GM12892 (cell line): ENCODE data around the gene PDE8B. TPM values are rescaled to one million over a fixed set of nuclear protein-coding genes. Genes with fewer than 3 reads are reported as not detected.
A peak's percentile ranks its signal among the peaks of the same experiment; 100 is the strongest.

Source experiments
- DNase-seq: peaks from one replicate; pipeline ENCODE4 v3.0.0; 2011; ENCODE audit not compliant: insufficient read length
- FAIRE-seq: peaks from 2 replicates; lab custom pipeline; 2011; peaks lifted over from hg19 to GRCh38; lab: Jason Lieb, UNC
- POLR2A ChIP-seq: IDR thresholded peaks from 2 replicates; pipeline ENCODE4 v1.6.1; 2011; ENCODE audit warnings: low read depth, low read length, control low read depth
- POLR2AphosphoS5 ChIP-seq: IDR thresholded peaks from 2 replicates; pipeline ENCODE4 v1.6.1; 2011; ENCODE audit warnings: low read depth, low read length, control low read depth
- TAF1 ChIP-seq: IDR thresholded peaks from 2 replicates; pipeline ENCODE4 v1.6.1; 2011; ENCODE audit warnings: low read depth, mild to moderate bottlenecking, control low read depth, low read length, borderline replicate concordance
- polyA plus RNA-seq: library from polyadenylated mRNA; unstranded; fragments of >200 nt; gene quantifications from one replicate; pipeline ENCODE4 v1.2.1, GENCODE V29; 2012; ENCODE audit warnings: missing spikeins, inconsistent platforms; ENCODE audit not compliant: missing spikeins

The PDE8B gene, protein sequence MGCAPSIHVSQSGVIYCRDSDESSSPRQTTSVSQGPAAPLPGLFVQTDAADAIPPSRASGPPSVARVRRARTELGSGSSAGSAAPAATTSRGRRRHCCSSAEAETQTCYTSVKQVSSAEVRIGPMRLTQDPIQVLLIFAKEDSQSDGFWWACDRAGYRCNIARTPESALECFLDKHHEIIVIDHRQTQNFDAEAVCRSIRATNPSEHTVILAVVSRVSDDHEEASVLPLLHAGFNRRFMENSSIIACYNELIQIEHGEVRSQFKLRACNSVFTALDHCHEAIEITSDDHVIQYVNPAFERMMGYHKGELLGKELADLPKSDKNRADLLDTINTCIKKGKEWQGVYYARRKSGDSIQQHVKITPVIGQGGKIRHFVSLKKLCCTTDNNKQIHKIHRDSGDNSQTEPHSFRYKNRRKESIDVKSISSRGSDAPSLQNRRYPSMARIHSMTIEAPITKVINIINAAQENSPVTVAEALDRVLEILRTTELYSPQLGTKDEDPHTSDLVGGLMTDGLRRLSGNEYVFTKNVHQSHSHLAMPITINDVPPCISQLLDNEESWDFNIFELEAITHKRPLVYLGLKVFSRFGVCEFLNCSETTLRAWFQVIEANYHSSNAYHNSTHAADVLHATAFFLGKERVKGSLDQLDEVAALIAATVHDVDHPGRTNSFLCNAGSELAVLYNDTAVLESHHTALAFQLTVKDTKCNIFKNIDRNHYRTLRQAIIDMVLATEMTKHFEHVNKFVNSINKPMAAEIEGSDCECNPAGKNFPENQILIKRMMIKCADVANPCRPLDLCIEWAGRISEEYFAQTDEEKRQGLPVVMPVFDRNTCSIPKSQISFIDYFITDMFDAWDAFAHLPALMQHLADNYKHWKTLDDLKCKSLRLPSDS
- 0.36 TPM for polyA plus RNA-seq

DNA sequence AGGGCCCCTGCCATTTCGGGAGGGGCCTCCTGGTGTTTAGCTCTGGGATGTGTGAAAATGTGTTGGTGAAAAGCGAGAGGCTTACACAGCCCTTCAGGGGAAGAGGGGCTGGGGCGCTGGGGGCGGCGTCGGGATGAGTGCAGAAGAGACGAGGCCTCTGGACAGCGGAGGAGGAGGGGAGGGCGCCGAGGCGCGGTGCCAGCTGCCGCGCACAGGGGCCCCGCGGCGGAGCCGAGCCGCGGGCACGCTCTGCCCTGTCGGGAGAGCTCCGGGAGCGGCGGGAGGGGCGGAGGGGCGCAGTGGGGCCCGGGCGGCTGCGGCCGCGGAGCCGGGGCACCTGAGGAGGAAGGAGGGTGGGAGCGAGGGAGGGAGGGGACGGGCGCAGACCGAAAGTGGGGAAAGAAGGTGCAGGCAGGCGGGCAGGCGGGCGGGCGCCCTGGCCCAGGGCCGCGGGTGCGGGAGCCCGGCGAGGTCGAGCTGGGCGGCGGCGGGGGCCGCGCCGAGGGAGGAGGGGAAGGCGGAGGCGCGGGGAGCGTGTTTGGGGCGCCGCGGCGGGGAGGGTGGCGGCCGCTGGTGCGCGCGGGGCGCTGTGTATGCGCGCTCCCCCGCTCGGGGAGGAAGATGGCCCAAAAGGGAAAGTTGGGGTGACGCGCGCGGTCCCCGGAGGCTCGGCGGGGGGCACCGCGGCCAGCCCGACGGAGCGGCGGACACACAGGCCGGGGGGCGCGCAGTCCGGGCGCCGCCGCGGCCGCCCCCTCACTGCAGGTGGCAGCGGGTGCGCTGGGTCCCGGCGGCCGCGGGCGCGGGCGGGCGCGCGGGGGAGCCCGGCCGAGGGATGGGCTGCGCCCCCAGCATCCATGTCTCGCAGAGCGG, at the start of gene PDE8B:
TSS of gene PDE8B (plus strand) at position 590 of the 873 bp plus-strand sequence. CDS start at position 836, 246 bp downstream.
- peak; percentile 29 for DNase-seq
- no peak for FAIRE-seq
- TF ChIP-seq POLR2A (no peak), TAF1 (no peak), POLR2AphosphoS5 (no peak)

DNA sequence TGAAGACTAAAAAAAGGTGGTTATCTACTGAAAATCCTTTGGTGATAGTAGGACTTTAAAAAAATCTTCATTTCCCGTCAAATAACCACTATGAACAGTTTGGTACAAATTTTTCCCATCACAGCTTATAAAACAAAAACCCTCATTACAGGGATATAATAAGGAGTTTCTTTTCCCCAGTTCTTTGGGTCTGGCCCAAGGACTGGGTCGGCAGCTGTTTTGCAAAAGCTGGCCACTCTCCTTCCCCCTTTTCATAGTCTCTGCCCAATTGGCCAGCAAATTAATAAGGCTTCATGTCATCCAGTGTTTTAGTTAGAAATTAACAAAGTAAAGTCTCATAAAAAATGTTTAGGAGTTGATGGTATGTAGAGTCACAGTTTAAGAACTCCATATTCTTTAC, 47.0 kb upstream of the PDE8B start:
- DNase-seq (no peak), FAIRE-seq (no peak)
- TF ChIP-seq POLR2AphosphoS5 (no peak), TAF1 (no peak), POLR2A (no peak)

DNA sequence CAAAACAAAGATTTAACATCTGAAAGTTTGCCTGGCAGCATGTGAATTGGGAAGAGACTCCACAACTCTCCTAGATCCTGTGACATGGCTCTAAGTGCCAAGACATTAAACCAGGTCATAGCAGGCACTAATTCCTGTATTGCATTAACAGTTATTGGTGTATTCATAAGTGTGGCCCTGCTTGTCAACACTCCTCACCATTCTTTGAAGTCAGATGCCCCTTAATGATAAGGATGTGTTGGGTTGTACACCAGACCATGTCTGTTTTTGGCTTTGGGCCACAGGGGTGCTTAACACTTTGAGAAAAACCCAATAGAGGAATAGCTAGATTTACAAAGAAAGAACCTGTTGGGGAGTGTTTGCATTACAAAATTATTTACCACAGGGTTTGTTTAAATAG, 43.4 kb upstream of the PDE8B start:
- FAIRE-seq (no peak), DNase-seq (no peak)
- TF ChIP-seq POLR2A, result no peak
- no peak for TF ChIP-seq TAF1
- TF ChIP-seq POLR2AphosphoS5, result no peak

DNA sequence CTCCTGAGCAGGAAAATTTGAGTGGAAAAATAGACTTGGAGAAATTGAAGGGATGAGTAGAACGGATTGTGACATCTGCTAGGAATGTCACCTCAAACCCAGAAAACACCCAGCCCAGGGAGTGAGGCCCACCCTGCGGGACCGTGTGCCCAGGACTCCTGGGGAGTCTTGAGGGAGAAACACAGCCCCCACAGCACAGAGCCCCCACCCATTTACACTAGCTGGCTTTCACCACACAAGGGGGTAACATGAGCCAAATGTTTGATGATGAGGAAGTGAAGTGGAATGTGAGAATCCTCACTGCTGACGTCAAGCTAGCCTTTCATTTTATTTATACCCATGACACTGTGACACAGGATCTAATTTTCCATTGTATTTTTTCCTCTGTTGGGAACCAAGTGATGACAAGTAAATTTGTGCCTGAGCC, 42.8 kb upstream of the PDE8B start:
- FAIRE-seq, result no peak
- DNase-seq, result no peak
- no peak for TF ChIP-seq POLR2A
- no peak for TF ChIP-seq TAF1
- no peak for TF ChIP-seq POLR2AphosphoS5

DNA sequence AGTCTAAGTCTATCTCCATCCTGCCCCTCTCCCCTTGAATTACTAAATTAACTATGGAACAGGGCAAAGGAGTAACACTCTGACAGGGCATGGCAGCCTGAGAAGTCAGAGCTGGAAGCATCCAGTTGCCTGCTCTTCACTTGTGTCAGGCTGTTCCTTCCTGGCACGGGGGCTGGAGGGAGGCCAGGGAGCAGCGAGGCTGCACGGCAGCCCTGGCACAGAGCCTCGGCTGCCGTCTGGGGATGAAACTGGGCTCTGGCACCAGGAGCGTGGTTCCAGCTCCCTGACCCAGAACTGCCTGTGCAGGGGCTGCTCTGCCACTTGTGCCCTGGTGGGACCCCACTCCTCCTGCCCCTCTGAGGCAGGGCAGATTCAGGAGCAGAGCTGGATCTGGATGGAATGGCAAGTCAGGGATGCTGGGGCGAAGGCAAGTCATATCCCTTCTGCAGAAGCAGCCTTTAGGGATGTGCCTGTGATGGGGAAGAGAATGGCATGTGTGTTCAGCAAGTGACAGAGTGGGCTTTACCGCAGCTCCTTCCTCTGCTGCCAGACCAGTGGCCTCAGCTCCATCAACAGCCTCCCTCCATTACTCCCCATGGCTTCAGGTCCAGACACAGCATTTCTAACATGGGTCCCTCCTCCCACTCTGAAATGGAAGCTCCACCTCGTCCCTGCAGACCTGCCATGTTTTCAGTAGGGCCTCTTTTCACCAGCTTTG, 42.2 kb upstream of the PDE8B start:
- no peak for TF ChIP-seq POLR2AphosphoS5
- TF ChIP-seq TAF1, result no peak
- no peak for TF ChIP-seq POLR2A
- no peak for DNase-seq
- FAIRE-seq, result no peak

DNA sequence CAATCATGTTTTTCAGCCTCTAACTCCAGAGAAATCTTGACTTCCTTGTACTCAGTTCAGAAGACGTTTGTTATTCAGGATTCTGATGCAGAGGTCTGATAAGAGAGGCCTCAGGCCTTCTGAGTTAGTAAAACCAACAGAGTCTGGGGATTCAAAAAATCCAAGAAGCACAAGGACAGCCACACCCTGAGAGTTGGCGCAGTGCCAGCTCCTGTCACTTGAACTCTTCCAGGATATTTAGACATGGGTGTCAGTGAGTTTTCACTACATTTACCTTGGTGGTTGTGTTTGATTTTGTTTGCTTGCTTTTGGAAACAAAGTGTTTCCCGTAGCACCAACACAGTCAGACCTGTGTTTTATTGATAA, 41.6 kb upstream of the PDE8B start:
- no peak for DNase-seq
- no peak for TF ChIP-seq POLR2AphosphoS5
- TF ChIP-seq TAF1, result no peak
- TF ChIP-seq POLR2A, result no peak
- no peak for FAIRE-seq

DNA sequence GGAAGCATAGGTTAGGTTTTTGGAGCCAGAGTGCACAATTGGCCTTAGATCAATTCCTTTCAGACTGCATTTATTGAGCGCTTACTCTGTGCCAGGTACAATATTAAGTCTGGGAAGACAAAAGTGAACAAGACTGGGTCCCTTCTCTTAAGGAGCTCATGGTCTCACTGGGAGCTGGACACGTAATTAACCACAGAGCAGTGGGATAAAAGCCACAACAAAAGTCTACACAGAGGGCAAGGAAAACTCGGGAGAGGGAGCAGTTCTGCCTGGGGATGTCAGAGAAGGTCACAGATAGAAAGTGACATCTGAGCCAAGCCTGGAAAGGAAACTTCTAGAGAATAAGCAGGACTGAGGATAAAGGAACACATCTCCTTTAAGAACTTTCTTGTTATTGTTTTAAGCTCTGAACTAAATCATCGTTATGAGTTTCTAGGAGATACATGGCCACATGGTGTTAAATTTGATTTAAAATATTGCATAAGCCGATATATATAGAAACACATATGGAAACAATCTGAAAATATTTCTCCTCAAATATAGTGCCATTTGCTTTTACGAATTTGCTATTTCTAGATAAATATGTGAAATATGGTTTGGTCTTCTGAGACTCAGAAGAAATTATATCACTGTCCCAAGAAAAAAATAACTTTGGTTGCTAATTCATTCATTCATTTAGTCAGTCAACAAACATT, 40.1 kb upstream of the PDE8B start:
- FAIRE-seq (no peak), DNase-seq (no peak)
- TF ChIP-seq POLR2A (no peak), POLR2AphosphoS5 (no peak), TAF1 (no peak)

DNA sequence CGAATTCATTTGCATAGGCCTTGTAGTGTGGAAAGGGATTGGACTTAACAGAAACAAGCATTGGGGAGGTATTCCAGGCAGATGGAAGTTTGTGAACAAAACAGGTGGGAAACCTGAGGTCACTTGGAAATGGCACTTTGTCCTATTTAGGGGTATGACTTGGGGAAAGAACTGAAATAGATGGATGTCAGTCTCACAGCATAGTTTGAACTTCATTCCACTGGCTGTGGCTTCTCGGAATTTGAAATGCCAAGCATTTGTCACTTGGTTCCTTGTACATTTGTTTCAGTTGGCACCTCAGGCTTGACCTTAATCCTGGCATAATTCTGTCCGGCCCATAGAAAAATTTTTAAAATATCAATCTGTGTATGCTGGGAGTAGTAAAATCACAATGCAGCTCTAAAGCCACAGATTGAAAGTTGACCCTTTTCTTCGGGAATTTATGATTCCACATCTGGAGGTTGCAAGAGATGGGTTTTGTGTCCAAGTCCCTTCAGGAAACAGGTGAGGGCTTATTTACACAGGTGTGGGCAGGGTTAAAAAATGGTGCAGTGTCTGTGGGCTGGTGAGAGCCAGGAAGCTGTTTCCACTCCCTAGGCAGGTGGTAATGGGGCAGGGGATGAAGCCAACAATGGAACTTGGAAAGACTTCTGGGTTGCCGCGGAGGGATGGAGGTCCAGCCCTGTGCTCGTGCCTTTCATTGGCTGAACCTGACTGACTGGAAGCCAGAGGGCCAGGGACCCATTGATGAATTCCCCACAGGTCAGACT, 39.2 kb upstream of the PDE8B start:
- TF ChIP-seq POLR2AphosphoS5, result no peak
- TF ChIP-seq TAF1, result no peak
- no peak for TF ChIP-seq POLR2A
- DNase-seq (no peak), FAIRE-seq (no peak)

DNA sequence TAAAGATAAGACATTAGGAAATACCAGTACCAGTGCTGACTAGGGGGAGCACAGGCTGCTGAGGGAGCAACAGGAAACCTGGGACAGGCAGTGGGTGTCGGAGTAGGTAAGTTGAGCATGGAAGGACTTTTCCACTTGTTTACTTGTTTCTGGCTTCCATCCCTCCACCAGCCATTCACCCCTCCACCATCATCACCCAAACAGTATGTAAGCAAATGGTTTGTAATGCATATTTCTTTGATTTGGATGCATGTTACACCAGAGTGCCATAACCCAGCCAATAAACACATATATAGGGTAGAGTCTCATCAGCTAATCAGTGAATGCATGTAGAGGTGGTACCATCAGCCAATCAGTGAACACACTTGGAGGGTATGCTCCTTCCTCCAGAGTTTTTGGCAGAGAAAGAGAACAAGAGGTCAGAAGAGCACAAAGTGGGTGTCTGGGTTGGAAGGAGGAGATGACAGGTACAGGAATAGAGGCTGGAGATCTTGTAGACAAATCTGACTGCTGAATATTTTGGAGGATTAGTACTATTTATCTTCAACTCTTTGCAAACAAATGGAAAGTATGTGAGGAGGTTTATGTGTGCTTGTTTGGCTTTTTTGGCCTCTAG, 37.7 kb upstream of the PDE8B start:
- FAIRE-seq (no peak), DNase-seq (no peak)
- no peak for TF ChIP-seq POLR2AphosphoS5
- no peak for TF ChIP-seq TAF1
- no peak for TF ChIP-seq POLR2A
